PFSK-1 (cell line): Measurements from ENCODE around the gene KCNJ14.

Experiments used
- FOXP2 ChIP-seq: optimal IDR thresholded peaks from 2 replicates; pipeline ENCODE3; 2011; ENCODE audit warnings: borderline replicate concordance, control low read depth, inconsistent platforms; ENCODE audit not compliant: insufficient read depth; ENCODE audit errors: extremely low read length, extremely low read depth
- POLR2AphosphoS5 ChIP-seq: IDR thresholded peaks from 2 replicates; pipeline ENCODE4 v1.6.1; 2012; ENCODE audit warnings: low read depth, mild to moderate bottlenecking, control low read depth, low read length, moderate library complexity
- SIN3A ChIP-seq: IDR thresholded peaks from 2 replicates; pipeline ENCODE4 v1.6.1; 2012; ENCODE audit warnings: mild to moderate bottlenecking, low read length, moderate library complexity, borderline replicate concordance; ENCODE audit not compliant: insufficient read depth
- TAF1 ChIP-seq: IDR thresholded peaks from 2 replicates; pipeline ENCODE4 v1.6.1; 2012; ENCODE audit warnings: low read length, control low read depth, borderline replicate concordance; ENCODE audit not compliant: insufficient read depth
- TF ChIP-seq, protein P1 (sequence below), 2 experiments: IDR thresholded peaks; 2 replicates each; pipeline versions ENCODE4 v1.6.1 to v1.8.0; 2011 to 2012; ENCODE audit warnings: low read depth in 2 of 2, low read length in 2 of 2, control low read depth in 1 of 2, inconsistent platforms in 1 of 2, mild to moderate bottlenecking in 1 of 2, moderate library complexity in 1 of 2; ENCODE audit not compliant: insufficient read depth in 1 of 2

DNA sequence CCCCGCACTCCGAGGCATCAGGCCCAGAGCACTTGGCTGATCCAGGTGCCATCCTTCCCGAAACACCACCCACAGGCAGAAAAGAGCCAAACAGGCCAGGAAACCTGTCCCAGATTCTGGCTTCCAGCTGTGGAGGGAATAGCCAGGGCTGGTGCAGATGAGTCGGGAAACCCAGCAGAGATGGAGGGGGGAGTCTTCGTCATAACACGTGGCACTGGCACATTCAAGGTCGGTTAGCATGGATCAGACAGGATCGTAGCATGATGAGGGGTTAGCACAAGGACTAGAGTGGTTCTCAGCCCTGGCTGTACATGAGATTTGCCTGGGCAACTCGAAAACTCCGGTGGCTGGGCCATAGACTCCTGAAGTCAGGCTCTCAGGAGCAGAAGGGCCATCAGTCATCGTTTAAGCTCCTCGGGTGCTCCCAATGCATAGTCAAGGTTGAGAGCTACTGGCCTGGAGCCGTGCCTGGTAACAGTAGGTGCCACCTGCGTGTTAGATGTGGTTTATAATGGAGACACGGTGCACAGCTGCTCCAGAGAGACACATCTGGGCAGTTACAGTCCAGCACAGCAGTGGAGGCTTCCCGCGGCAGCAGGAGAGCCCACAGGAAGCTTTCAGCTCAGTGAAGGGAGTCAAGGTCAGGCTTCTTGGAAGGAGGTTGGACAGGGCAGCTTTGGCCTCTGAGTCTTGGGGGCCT is 20.1 kb downstream of the KCNJ14 start:
- TF ChIP-seq TAF1 (no peak), POLR2AphosphoS5 (no peak), SIN3A (no peak), FOXP2 (no peak)
- TF ChIP-seq, protein P1, sequence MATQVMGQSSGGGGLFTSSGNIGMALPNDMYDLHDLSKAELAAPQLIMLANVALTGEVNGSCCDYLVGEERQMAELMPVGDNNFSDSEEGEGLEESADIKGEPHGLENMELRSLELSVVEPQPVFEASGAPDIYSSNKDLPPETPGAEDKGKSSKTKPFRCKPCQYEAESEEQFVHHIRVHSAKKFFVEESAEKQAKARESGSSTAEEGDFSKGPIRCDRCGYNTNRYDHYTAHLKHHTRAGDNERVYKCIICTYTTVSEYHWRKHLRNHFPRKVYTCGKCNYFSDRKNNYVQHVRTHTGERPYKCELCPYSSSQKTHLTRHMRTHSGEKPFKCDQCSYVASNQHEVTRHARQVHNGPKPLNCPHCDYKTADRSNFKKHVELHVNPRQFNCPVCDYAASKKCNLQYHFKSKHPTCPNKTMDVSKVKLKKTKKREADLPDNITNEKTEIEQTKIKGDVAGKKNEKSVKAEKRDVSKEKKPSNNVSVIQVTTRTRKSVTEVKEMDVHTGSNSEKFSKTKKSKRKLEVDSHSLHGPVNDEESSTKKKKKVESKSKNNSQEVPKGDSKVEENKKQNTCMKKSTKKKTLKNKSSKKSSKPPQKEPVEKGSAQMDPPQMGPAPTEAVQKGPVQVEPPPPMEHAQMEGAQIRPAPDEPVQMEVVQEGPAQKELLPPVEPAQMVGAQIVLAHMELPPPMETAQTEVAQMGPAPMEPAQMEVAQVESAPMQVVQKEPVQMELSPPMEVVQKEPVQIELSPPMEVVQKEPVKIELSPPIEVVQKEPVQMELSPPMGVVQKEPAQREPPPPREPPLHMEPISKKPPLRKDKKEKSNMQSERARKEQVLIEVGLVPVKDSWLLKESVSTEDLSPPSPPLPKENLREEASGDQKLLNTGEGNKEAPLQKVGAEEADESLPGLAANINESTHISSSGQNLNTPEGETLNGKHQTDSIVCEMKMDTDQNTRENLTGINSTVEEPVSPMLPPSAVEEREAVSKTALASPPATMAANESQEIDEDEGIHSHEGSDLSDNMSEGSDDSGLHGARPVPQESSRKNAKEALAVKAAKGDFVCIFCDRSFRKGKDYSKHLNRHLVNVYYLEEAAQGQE (IDR thresholded peaks at IDR 0.05; ENCODE audit: insufficient read depth in 1 of 2, low read depth in 2 of 2, low read length in 2 of 2) = no peak
